HepG2 (cell line): ENCODE data around the gene HOXA5. TPM values are rescaled to one million over a fixed set of nuclear protein-coding genes. Genes with fewer than 3 reads are reported as not detected.

Experiments used
- ATAC-seq: fragments of 200-7000 bp; cut with Tn5 transposase; 3 replicates; pipeline ENCODE4 v1.9.1; 2020; ENCODE audit warnings: mild to moderate bottlenecking, moderate library complexity
- BruUV-seq: library from RNA; stranded (reverse); fragments of 400-500 nt; replicated peaks from 2 replicates; lab custom pipeline; 2021; lab: Mats Ljungman, UMichigan
- CTCF ChIA-PET: fragments of 300-600 bp; formaldehyde crosslinking; extraction: SDS; loops from one replicate; lab custom pipeline; 2021; ENCODE audit warnings: low total read pairs, inconsistent platforms, low intra/inter-chr PET ratio; lab: Yijun Ruan, JAX
- POLR2A ChIA-PET: fragments of 350-600 bp; sonication (Branson Sonifier 250); formaldehyde crosslinking; loops from one replicate; lab custom pipeline; 2020; ENCODE audit warnings: antibody characterized with exemption, inconsistent platforms; lab: Yijun Ruan, JAX
- DNase-seq: peaks from one replicate; pipeline ENCODE4 v3.0.0-alpha.2; 2015; ENCODE audit warnings: low spot score
- FAIRE-seq: peaks from 3 replicates; lab custom pipeline; 2011; peaks lifted over from hg19 to GRCh38; lab: Jason Lieb, UNC
- H2AFZ ChIP-seq: one replicate; pipeline ENCODE4 v1.6.1; 2011; ENCODE audit warnings: low read length, inconsistent platforms
- H3K27ac ChIP-seq: fragments of 300-600 bp; 3 replicates; pipeline ENCODE4 v1.8.0; 2011; ENCODE audit warnings: mixed run types, mild to moderate bottlenecking, mixed read lengths, low read length, inconsistent platforms; ENCODE audit not compliant: insufficient read depth; ENCODE audit errors: extremely low read length
- H3K27me3 ChIP-seq, 2 experiments: fragments of 200-600 bp in 1 of 2; 2 replicates in 1 of 2; 3 replicates in 1 of 2; pipeline versions ENCODE4 v1.6.0 to v1.8.0; 2011; ENCODE audit warnings: low read length in 2 of 2, mild to moderate bottlenecking in 2 of 2, moderate library complexity in 2 of 2, inconsistent platforms in 1 of 2; ENCODE audit not compliant: insufficient read depth in 2 of 2, control insufficient read depth in 1 of 2
- H3K36me3 ChIP-seq, 2 experiments: fragments of 200-600 bp in 1 of 2; replicated peaks in 1 of 2; 2 replicates in 1 of 2; 3 replicates in 1 of 2; pipeline versions ENCODE4 v1.5.1 to v1.8.0; 2011; ENCODE audit warnings: low read length in 2 of 2, inconsistent platforms in 1 of 2; ENCODE audit not compliant: insufficient read depth in 2 of 2, control insufficient read depth in 1 of 2
- H3K4me1 ChIP-seq: 2 replicates; pipeline ENCODE4 v1.5.1; 2012; ENCODE audit warnings: low read length, inconsistent platforms; ENCODE audit not compliant: insufficient read depth
- H3K4me2 ChIP-seq: 2 replicates; pipeline ENCODE4 v1.6.0; 2011; ENCODE audit warnings: low read depth, low read length, inconsistent platforms
- H3K4me3 ChIP-seq, 3 experiments: fragments of 200-600 bp in 1 of 3; sonication (generic), shearing (Covaris generic) in 1 of 3; replicated peaks in 1 of 3; 2 replicates each; pipeline ENCODE4 v1.5.1; 2011 to 2016; ENCODE audit warnings: low read length in 3 of 3, inconsistent platforms in 2 of 3, low read depth in 2 of 3, mild to moderate bottlenecking in 2 of 3, control low read depth in 1 of 3, mixed read lengths in 1 of 3; ENCODE audit not compliant: insufficient read depth in 1 of 3
- H3K79me2 ChIP-seq: one replicate; pipeline ENCODE4 v1.6.1; 2011; ENCODE audit warnings: low read length, inconsistent platforms; ENCODE audit not compliant: insufficient read depth
- H3K9ac ChIP-seq: 2 replicates; pipeline ENCODE4 v1.6.0; 2011; ENCODE audit warnings: mild to moderate bottlenecking, low read depth, low read length, inconsistent platforms; ENCODE audit not compliant: insufficient read depth
- H3K9me3 ChIP-seq: 2 replicates; pipeline ENCODE4 v1.5.1; 2012; ENCODE audit warnings: mild to moderate bottlenecking, low read length
- H4K20me1 ChIP-seq: 2 replicates; pipeline ENCODE4 v1.6.0; 2011; ENCODE audit warnings: inconsistent platforms, mild to moderate bottlenecking, low read length, moderate library complexity; ENCODE audit not compliant: insufficient read depth
- IRF9 ChIP-seq: sonication (generic); formaldehyde crosslinking; IDR thresholded peaks from 2 replicates; pipeline ENCODE4 v1.8.0; 2022; ENCODE audit warnings: missing genetic modification reagents, mild to moderate bottlenecking, borderline replicate concordance
- LBX2 ChIP-seq: sonication (generic); formaldehyde crosslinking; IDR thresholded peaks from 2 replicates; pipeline ENCODE4 v1.5.0; 2020; ENCODE audit warnings: missing genetic modification reagents, mild to moderate bottlenecking, borderline replicate concordance
- MXD4 ChIP-seq: IDR thresholded peaks from 2 replicates; pipeline ENCODE4 v1.6.1; 2016; ENCODE audit warnings: mild to moderate bottlenecking, missing biosample characterization, missing genetic modification reagents
- MYC ChIP-seq: sonication (generic); formaldehyde crosslinking; IDR thresholded peaks from 2 replicates; pipeline ENCODE4 v1.9.0; 2021; ENCODE audit warnings: missing genetic modification reagents, borderline replicate concordance
- PHF8 ChIP-seq: sonication (generic); formaldehyde crosslinking; IDR thresholded peaks from 2 replicates; pipeline ENCODE4 v1.5.0; 2020; ENCODE audit warnings: missing genetic modification reagents
- PRDM4 ChIP-seq: sonication (generic); formaldehyde crosslinking; IDR thresholded peaks from 2 replicates; pipeline ENCODE4 v1.9.0; 2021; ENCODE audit warnings: missing genetic modification reagents, borderline replicate concordance
- RNF2 ChIP-seq: fragments of 450-650 bp; conservative IDR thresholded peaks from 2 replicates; pipeline ENCODE4 v1.6.1; 2016; ENCODE audit warnings: low read depth
- SETDB1 ChIP-seq: sonication (generic); formaldehyde crosslinking; IDR thresholded peaks from 2 replicates; pipeline ENCODE4 v1.5.1; 2020; ENCODE audit warnings: missing genetic modification reagents, mild to moderate bottlenecking, borderline replicate concordance
- SP4 ChIP-seq: sonication (generic); formaldehyde crosslinking; IDR thresholded peaks from 2 replicates; pipeline ENCODE4 v1.8.1; 2023; ENCODE audit warnings: mild to moderate bottlenecking, missing genetic modification reagents
- STAG1 ChIP-seq: sonication (generic); formaldehyde crosslinking; IDR thresholded peaks from 2 replicates; pipeline ENCODE4 v1.4.0; 2020; ENCODE audit warnings: missing genetic modification reagents
- TEAD3 ChIP-seq: optimal IDR thresholded peaks from 2 replicates; pipeline ENCODE3; 2016; ENCODE audit warnings: borderline replicate concordance
- ZFY ChIP-seq: sonication (generic); formaldehyde crosslinking; IDR thresholded peaks from 2 replicates; pipeline ENCODE4 v1.4.0; 2020; ENCODE audit warnings: missing genetic modification reagents
- ZNF101 ChIP-seq: sonication (generic); formaldehyde crosslinking; IDR thresholded peaks from 2 replicates; pipeline ENCODE4 v1.4.0; 2020; ENCODE audit warnings: mild to moderate bottlenecking, low read depth, missing genetic modification reagents, borderline replicate concordance
- ZNF280B ChIP-seq: sonication (generic); formaldehyde crosslinking; IDR thresholded peaks from 2 replicates; pipeline ENCODE4 v1.5.0; 2020; ENCODE audit warnings: missing genetic modification reagents, mild to moderate bottlenecking, borderline replicate concordance
- ZNF350 ChIP-seq: sonication (generic); formaldehyde crosslinking; IDR thresholded peaks from 2 replicates; pipeline ENCODE4 v1.4.0; 2020; ENCODE audit warnings: mild to moderate bottlenecking, low read depth, missing genetic modification reagents, borderline replicate concordance
- ZNF484 ChIP-seq: sonication (generic); formaldehyde crosslinking; IDR thresholded peaks from 2 replicates; pipeline ENCODE4 v1.5.1; 2020; ENCODE audit warnings: mild to moderate bottlenecking, low read depth, missing genetic modification reagents, borderline replicate concordance
- ZNF7 ChIP-seq: IDR thresholded peaks from 2 replicates; pipeline ENCODE4 v1.6.1; 2016; ENCODE audit warnings: missing biosample characterization, missing genetic modification reagents
- ZNF792 ChIP-seq: IDR thresholded peaks from 2 replicates; pipeline ENCODE4 v1.6.1; 2016
- WGBS: methylation state at CpG from one replicate; pipeline ENCODE4 v1.1.6; 2017; ENCODE audit warnings: low lambda C conversion rate; 5-methylcytosine and 5-hydroxymethylcytosine counted together
- in situ Hi-C: cut with HindIII; loops from 2 replicates; pipeline ENCODE4 v1.10.0; 2017; ENCODE audit warnings: low pct_unique_long_range_greater_than_20kb; ENCODE audit not compliant: extremely low pct_ligation_motif_present
- intact Hi-C: fragments of 100-400 bp; cut with micrococcal nuclease; formaldehyde crosslinking; loops from one replicate; pipeline ENCODE4 v1.10.0; 2022; ENCODE audit not compliant: unreplicated experiment
- polyA plus RNA-seq, 8 experiments: library from polyadenylated mRNA; depleted of rRNA in 3 of 8; stranded (reverse) in 7 of 8; unstranded in 1 of 8; fragments of >200 nt; fragmentation: Illumina TruSeq in 4 of 8; extraction: Trizol in 4 of 8; gene quantifications; 2 replicates each; pipeline versions ENCODE4 v1.2.1 to v1.2.3, GENCODE V29; 2011 to 2016; ENCODE audit warnings: low read depth in 4 of 8, missing spikeins in 1 of 8, mixed read lengths in 1 of 8; ENCODE audit not compliant: insufficient read depth in 1 of 8
- total RNA-seq, 5 experiments: library from RNA; depleted of rRNA; stranded (reverse); fragments of >200 nt; fragmentation: Illumina TruSeq; extraction: Trizol; gene quantifications; 2 replicates each; pipeline ENCODE4 v1.2.3, GENCODE V29; 2016; ENCODE audit warnings: low read depth in 1 of 5

Gene HOXA5
- total and polyA plus RNA-seq, 2 of the 13 experiments (the other 11 are each of a cell fraction or from before 2014, with no cell fraction given), result 3.2 to 3.6 TPM

- 46% methylated on average over 19 of the region's 54 CpGs for WGBS
- Histone ChIP-seq H3K36me3 (no peaks in the 10 kb centered on the region), H3K79me2 (no peaks in the 10 kb centered on the region), H3K27ac (no peak overlapping the region), H2AFZ (no peak overlapping the region), H3K4me1 (peaks cover 8% of the 10 kb centered on the region; the same call in 1 of the 2 replicates), H4K20me1 (no peaks in the 10 kb centered on the region), H3K27me3 (peaks cover 2 to 44% of the 10 kb centered on the region in 2 experiments), H3K4me3 (peak overlapping the region; percentile 51 to 68 (median 66)), H3K9ac (peak overlapping the region; percentile 49), H3K4me2 (peak overlapping the region; percentile 85), H3K9me3 (no peaks in the 10 kb centered on the region)
- peak; percentile 62 for DNase-seq
- no TSS peak for BruUV-seq
- no peak for FAIRE-seq
- ChIA-PET CTCF (interaction anchor here (0.7 to 1.7 kb wide), 8 partner anchors 10 to 791 kb away, joined by 3 to 13 read pairs (median 7); no protein-coding TSS in a partner anchor), POLR2A (interaction anchor here (1.0 to 1.3 kb wide), 2 partner anchors 10 to 11 kb away, joined by 3 to 10 read pairs; no protein-coding TSS in a partner anchor)
- peak; percentile 91 for ATAC-seq
- in situ Hi-C loops, result loop anchor here (25.0 kb wide), 1 partner anchor 1073 kb away; no protein-coding TSS in a partner anchor
- intact Hi-C loops, result loop anchor here (1.0 to 5.0 kb wide), 2 partner anchors 478 to 791 kb away; no protein-coding TSS in a partner anchor
- 0 out of 2 replicates have a peak, but pooled peaks have one; percentile 33 for TF ChIP-seq ZNF280B (CRISPR knock-in tag)
- TF ChIP-seq STAG1 (CRISPR knock-in tag), result peak; percentile 96
- TF ChIP-seq TEAD3 (CRISPR knock-in tag), result peak; percentile 23
- no peak for TF ChIP-seq ZNF7 (CRISPR knock-in tag)
- TF ChIP-seq PRDM4 (CRISPR knock-in tag), result no peak
- TF ChIP-seq LBX2 (CRISPR knock-in tag), result no peak
- no peak for TF ChIP-seq SETDB1 (CRISPR knock-in tag)
- no peak for TF ChIP-seq ZNF101
- no peak for TF ChIP-seq IRF9 (CRISPR knock-in tag)
- TF ChIP-seq MXD4 (CRISPR knock-in tag), result 0 out of 2 replicates have a peak, but pooled peaks have one; percentile 21
- peak; percentile 54; the same call in 1 of the 2 replicates for TF ChIP-seq RNF2
- 0 out of 2 replicates have a peak, but pooled peaks have one; percentile 28 for TF ChIP-seq ZNF792 (CRISPR knock-in tag)
- 0 out of 2 replicates have a peak, but pooled peaks have one; percentile 27 for TF ChIP-seq ZNF484 (CRISPR knock-in tag)
- TF ChIP-seq ZFY (CRISPR knock-in tag), result peak; percentile 55; the same call in 1 of the 2 replicates
- no peak for TF ChIP-seq ZNF350 (CRISPR knock-in tag)
- peak; percentile 15; the same call in 1 of the 2 replicates for TF ChIP-seq MYC (CRISPR knock-in tag)
- TF ChIP-seq SP4 (CRISPR knock-in tag), result no peak
- TF ChIP-seq PHF8 (CRISPR knock-in tag), result peak; percentile 59; the same call in 1 of the 2 replicates
Observed at GRCh38 chr7:27160546-27161213, 17.2 kb upstream of the HOXA5 start.
